ENCODE data around the gene L3MBTL3. TPM values are rescaled to one million over a fixed set of nuclear protein-coding genes. Genes with fewer than 3 reads are reported as not detected.

The L3MBTL3 gene
- total RNA-seq, 1 experiment from 2014 or later: 31.5 TPM

DNA sequence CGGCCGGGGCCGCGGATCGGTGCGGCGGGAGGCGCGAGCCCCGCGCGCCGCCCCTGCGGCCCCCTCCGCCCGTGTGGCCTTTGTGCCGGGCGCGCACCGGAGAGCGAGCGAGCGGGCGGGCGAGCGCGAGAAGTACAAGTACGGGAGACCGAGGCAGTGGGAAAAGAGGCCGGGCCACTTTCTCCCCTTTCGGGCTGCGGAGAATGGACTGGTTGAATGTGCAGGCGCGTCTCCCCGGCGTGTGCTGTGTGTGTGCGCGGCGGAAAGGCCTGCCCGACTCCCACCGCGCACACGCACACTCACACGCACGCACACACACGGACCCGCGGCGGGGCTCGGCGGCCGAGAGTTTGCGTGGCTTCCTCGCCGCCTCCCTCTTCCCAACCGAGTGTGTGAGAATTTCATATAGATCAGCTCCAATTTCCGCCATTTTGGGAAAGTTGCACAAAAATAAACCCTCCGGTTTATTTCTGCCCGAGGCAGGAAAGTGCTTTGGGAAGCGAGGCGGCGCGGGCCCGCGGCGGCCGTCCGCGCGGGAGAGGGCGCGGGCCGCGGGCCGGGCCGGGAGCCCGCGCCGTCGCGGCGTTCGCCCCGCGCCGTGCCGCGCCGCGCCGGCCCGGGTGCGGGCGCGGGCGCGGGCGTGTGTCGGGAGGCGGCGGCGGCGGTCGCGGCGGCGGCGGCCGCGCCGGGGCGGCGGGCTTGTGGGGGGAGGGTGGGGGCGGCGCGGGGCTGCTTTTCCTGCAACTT lies 1.1 kb downstream of the L3MBTL3 start:
- TF ChIP-seq SIN3A (IDR thresholded peaks at IDR 0.05; ENCODE audit: low read depth) (peak; percentile 31; the same call in 1 of the 2 replicates), ZFX (IDR thresholded peaks at IDR 0.05) (peak; percentile 67), JUND (IDR thresholded peaks at IDR 0.05) (no peak)
- Histone ChIP-seq H3K27me3 (ENCODE audit: insufficient read depth, low read length) (no peaks in the 10 kb centered on the region), H3K4me3 (replicated peaks in 1 of 2; ENCODE audit: low read depth in 1 of 2, low read length in 2 of 2) (peak overlapping the region; percentile 70 to 90), H4K20me1 (ENCODE audit: insufficient read depth) (no peaks in the 10 kb centered on the region), H3K36me3 (ENCODE audit: control insufficient read depth in 1 of 2, insufficient read depth in 2 of 2, low read length in 2 of 2) (0 out of 4 replicates have a peak, but pooled peaks cover 0 to under 1% of the 10 kb centered on the region in 2 experiments), H3K27ac (ENCODE audit: low read depth, low read length) (peak overlapping the region; percentile 94), H3K9me3 (ENCODE audit: control insufficient read depth in 1 of 2, insufficient read depth in 1 of 2, low read depth in 1 of 2, low read length in 2 of 2) (no peaks in the 10 kb centered on the region), H3K4me2 (ENCODE audit: low read length) (peak overlapping the region; percentile 84), H3K4me1 (ENCODE audit: control insufficient read depth in 1 of 2, insufficient read depth in 2 of 2, low read length in 2 of 2) (peaks cover 12 to 13% of the 10 kb centered on the region in 2 experiments; a peak in 3 of 4 replicates), H2AFZ (ENCODE audit: low read depth, low read length, poor library complexity, severe bottlenecking) (no peak overlapping the region), H3K9ac (ENCODE audit: low read length) (peak overlapping the region; percentile 72), H3K79me2 (ENCODE audit: insufficient read depth, low read length) (peaks cover 32% of the 10 kb centered on the region), H3K9me2 (ENCODE audit: insufficient read depth) (no peaks in the 10 kb centered on the region)
- intact Hi-C loops (cut with micrococcal nuclease): loop anchor here (2.0 to 5.0 kb wide), 3 partner anchors 127 to 521 kb away; no protein-coding TSS in a partner anchor
- RAD21 ChIA-PET (ENCODE audit: low non-redundant PET in 1 of 2, low total read pairs in 2 of 2, uncharacterized antibody in 2 of 2, unreplicated experiment in 2 of 2): no interaction called here
- ATAC-seq (peak; percentile 37), DNase-seq (ENCODE audit: low read depth, low spot score) (no peak)
- BruUV-seq (replicated peaks): no TSS peak
- CTCF ChIA-PET: interaction anchor here (0.7 kb wide), 1 partner anchor 20 kb away, joined by 3 read pairs; no protein-coding TSS in a partner anchor
- POLR2A ChIA-PET: interaction anchor here (1.2 to 1.6 kb wide), 2 partner anchors 269 to 397 kb away, joined by 3 to 4 read pairs; no protein-coding TSS in a partner anchor

DNA sequence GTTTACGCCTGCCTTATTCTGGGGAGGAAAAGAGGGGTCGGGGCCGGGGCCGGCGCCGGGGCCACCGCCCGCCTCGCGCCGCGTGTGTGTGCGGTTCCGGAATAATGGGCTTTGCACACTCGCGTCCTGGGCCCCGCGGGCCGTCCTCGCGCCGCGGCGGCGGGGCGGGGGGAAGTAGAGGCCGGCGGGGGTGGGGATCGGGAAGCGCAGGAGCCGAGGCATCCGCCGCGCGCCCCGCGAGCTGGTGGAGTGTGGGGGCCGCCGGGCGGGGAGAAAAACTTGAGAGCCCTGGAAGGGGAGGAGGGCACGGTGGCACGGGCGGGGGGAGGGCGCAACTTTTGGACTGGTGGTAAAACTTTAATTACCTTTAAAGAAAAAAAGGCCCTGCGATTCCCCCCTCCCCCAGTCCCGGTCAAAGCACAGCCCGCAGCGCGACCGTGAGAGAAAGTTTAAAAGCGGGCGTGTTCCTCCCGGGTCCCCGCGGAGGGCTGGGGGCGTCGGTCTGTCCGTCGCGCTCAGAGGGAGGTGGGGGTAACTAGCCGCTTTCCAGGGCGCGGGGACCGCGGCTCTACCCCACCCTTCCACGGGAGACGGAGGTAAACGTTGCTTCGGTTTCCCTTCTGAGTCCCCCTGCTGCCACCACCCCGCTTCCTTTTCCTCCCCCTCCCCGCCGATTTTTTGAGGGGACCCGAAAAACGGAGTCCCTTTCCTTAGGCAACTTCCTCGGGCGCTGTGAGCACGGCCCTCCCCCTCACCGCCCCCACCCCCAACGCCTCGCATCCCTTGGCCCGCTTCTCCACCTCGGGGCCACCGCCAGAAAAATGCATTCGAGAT lies 1.9 kb downstream of the L3MBTL3 start:
- ATAC-seq (peak; percentile 31), DNase-seq (ENCODE audit: low read depth, low spot score) (no peak)
- H3K9me3 ChIP-seq (ENCODE audit: control insufficient read depth in 1 of 2, insufficient read depth in 1 of 2, low read depth in 1 of 2, low read length in 2 of 2): no peaks in the 10 kb centered on the region
- H3K79me2 ChIP-seq (ENCODE audit: insufficient read depth, low read length): peaks cover 39% of the 10 kb centered on the region
- peak overlapping the region; percentile 84 for H3K4me2 ChIP-seq (ENCODE audit: low read length)
- RAD21 ChIA-PET (ENCODE audit: low non-redundant PET in 1 of 2, low total read pairs in 2 of 2, uncharacterized antibody in 2 of 2, unreplicated experiment in 2 of 2): interaction anchor here in 1 of 2 experiments (1.0 kb wide), 1 partner anchor 380 kb away, joined by 4 read pairs; no protein-coding TSS in a partner anchor
- peak overlapping the region; percentile 55 for H2AFZ ChIP-seq (ENCODE audit: low read depth, low read length, poor library complexity, severe bottlenecking)
- H3K9ac ChIP-seq (ENCODE audit: low read length): peak overlapping the region; percentile 59
- H3K4me3 ChIP-seq (replicated peaks in 1 of 2; ENCODE audit: low read depth in 1 of 2, low read length in 2 of 2): peak overlapping the region; percentile 64 to 72
- H3K27ac ChIP-seq (ENCODE audit: low read depth, low read length): peak overlapping the region; percentile 93
- POLR2A ChIA-PET: interaction anchor here (1.0 to 1.6 kb wide), 3 partner anchors 10 to 398 kb away, joined by 3 to 4 read pairs (median 4); no protein-coding TSS in a partner anchor
- intact Hi-C loops (cut with micrococcal nuclease): loop anchor here (2.0 to 5.0 kb wide), 3 partner anchors 127 to 521 kb away; no protein-coding TSS in a partner anchor
- H4K20me1 ChIP-seq (ENCODE audit: insufficient read depth): no peaks in the 10 kb centered on the region
- no TSS peak for BruUV-seq (replicated peaks)
- no peaks in the 10 kb centered on the region for H3K9me2 ChIP-seq (ENCODE audit: insufficient read depth)
- H3K27me3 ChIP-seq (ENCODE audit: insufficient read depth, low read length): no peaks in the 10 kb centered on the region
- peaks cover 4 to 8% of the 10 kb centered on the region in 2 experiments; a peak in 2 of 4 replicates for H3K36me3 ChIP-seq (ENCODE audit: control insufficient read depth in 1 of 2, insufficient read depth in 2 of 2, low read length in 2 of 2)
- CTCF ChIA-PET: interaction anchor here (0.7 to 2.5 kb wide), 12 partner anchors 13 to 521 kb away, joined by 3 to 16 read pairs (median 6); no protein-coding TSS in a partner anchor
- peaks cover 12 to 13% of the 10 kb centered on the region in 2 experiments; a peak in 3 of 4 replicates for H3K4me1 ChIP-seq (ENCODE audit: control insufficient read depth in 1 of 2, insufficient read depth in 2 of 2, low read length in 2 of 2)
- TF ChIP-seq YY1 (IDR thresholded peaks at IDR 0.05; ENCODE audit: extremely low read depth, insufficient replicate concordance, low read depth, low read length) (no peak), SRF (IDR thresholded peaks at IDR 0.05; ENCODE audit: low read depth) (no peak), REST (IDR thresholded peaks at IDR 0.05; ENCODE audit: low read depth) (no peak), ELF1 (IDR thresholded peaks at IDR 0.05; ENCODE audit: borderline replicate concordance, low read depth) (no peak), RAD21 (IDR thresholded peaks at IDR 0.05; ENCODE audit: low read depth) (no peak), JUND (IDR thresholded peaks at IDR 0.05) (no peak), CEBPB (IDR thresholded peaks at IDR 0.05; ENCODE audit: low read depth) (no peak)
- TF ChIP-seq, protein P1, sequence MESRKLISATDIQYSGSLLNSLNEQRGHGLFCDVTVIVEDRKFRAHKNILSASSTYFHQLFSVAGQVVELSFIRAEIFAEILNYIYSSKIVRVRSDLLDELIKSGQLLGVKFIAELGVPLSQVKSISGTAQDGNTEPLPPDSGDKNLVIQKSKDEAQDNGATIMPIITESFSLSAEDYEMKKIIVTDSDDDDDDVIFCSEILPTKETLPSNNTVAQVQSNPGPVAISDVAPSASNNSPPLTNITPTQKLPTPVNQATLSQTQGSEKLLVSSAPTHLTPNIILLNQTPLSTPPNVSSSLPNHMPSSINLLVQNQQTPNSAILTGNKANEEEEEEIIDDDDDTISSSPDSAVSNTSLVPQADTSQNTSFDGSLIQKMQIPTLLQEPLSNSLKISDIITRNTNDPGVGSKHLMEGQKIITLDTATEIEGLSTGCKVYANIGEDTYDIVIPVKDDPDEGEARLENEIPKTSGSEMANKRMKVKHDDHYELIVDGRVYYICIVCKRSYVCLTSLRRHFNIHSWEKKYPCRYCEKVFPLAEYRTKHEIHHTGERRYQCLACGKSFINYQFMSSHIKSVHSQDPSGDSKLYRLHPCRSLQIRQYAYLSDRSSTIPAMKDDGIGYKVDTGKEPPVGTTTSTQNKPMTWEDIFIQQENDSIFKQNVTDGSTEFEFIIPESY (IDR thresholded peaks at IDR 0.05; ENCODE audit: extremely low read depth, insufficient replicate concordance, low read length): no peak

All from HCT116 (cell line).